SK-N-SH treated with all-trans-retinoic acid at 6 μM for 48 hours (cell line): ENCODE data around the gene VIM.
A peak's percentile ranks its signal among the peaks of the same experiment; 100 is the strongest.

ENCODE experiments used
- ZFP30 ChIP-seq: fragments of 450-650 bp; formaldehyde crosslinking; IDR thresholded peaks from 2 replicates; pipeline ENCODE4 v1.5.0; 2022; ENCODE audit warnings: mild to moderate bottlenecking, moderate library complexity
- ZNF70 ChIP-seq: fragments of 450-650 bp; formaldehyde crosslinking; IDR thresholded peaks from 2 replicates; pipeline ENCODE4 v1.5.0; 2020; ENCODE audit warnings: mild to moderate bottlenecking, moderate library complexity
- TF ChIP-seq, protein P1 (sequence below): fragments of 250-450 bp; sonication (Bioruptor Pico); IDR thresholded peaks from 2 replicates; pipeline ENCODE4 v1.5.1; 2021; ENCODE audit warnings: mild to moderate bottlenecking, moderate library complexity

DNA sequence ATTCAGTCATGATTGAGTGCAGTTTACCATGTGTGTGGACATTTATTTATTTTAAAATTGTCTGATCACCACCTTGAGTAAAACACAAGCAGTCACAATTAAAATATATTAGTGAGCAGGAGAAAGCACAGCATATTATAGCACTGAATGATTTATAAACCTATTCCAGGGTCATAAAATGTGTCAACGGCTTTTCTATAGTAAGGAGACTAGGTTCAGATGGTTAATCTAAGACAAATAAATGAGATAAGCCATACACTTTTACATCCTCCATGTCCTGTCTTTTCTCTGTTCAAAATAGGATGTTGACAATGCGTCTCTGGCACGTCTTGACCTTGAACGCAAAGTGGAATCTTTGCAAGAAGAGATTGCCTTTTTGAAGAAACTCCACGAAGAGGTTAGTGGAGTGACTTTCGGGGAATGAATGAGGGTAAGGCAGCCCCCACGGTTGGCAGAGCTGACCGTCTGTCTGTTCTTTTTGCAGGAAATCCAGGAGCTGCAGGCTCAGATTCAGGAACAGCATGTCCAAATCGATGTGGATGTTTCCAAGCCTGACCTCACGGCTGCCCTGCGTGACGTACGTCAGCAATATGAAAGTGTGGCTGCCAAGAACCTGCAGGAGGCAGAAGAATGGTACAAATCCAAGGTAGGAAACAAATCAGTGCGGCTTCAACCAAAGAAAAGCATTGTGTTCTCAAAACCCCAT, 5.4 kb downstream of the VIM start:
- TF ChIP-seq ZFP30 (CRISPR knock-in tag) (0 out of 2 replicates have a peak, but pooled peaks have one; percentile 18), ZNF70 (CRISPR knock-in tag) (no peak)
- TF ChIP-seq, protein P1, sequence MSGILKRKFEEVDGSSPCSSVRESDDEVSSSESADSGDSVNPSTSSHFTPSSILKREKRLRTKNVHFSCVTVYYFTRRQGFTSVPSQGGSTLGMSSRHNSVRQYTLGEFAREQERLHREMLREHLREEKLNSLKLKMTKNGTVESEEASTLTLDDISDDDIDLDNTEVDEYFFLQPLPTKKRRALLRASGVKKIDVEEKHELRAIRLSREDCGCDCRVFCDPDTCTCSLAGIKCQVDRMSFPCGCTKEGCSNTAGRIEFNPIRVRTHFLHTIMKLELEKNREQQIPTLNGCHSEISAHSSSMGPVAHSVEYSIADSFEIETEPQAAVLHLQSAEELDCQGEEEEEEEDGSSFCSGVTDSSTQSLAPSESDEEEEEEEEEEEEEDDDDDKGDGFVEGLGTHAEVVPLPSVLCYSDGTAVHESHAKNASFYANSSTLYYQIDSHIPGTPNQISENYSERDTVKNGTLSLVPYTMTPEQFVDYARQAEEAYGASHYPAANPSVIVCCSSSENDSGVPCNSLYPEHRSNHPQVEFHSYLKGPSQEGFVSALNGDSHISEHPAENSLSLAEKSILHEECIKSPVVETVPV (CRISPR knock-in tag) = no peak; the same call in 1 of the 2 replicates
